Breast epithelium (tissue), 4 donors: ENCODE results near the gene IL24. TPM values are rescaled to one million over a fixed set of nuclear protein-coding genes. Genes with fewer than 3 reads are reported as not detected.

Experiments
- DNase-seq, 2 donors: peaks; one replicate each; pipeline ENCODE4 v3.0.0-alpha.2; 2019; ENCODE audit warnings: low spot score in 2 of 2
- H3K27ac ChIP-seq, 2 donors: fragments of 200-600 bp; sonication (generic) in 1 of 2; one replicate each; pipeline ENCODE4 v1.5.1; 2016 to 2019; ENCODE audit warnings: mild to moderate bottlenecking in 1 of 2
- H3K27me3 ChIP-seq, 2 donors: fragments of 200-600 bp; sonication (generic) in 1 of 2; one replicate each; pipeline versions ENCODE4 v1.5.1 to v1.6.0; 2017 to 2019; ENCODE audit warnings: control low read depth in 1 of 2, mild to moderate bottlenecking in 1 of 2
- H3K36me3 ChIP-seq: fragments of 200-600 bp; one replicate; pipeline ENCODE4 v1.5.1; 2019
- H3K4me1 ChIP-seq, 2 donors: fragments of 200-600 bp; sonication (generic); one replicate each; pipeline ENCODE4 v1.5.1; 2016 to 2019; ENCODE audit warnings: control low read depth in 1 of 2
- H3K4me3 ChIP-seq, 3 donors: fragments of 200-600 bp; sonication (generic); 1 replicate in 2 of 3; 2 replicates in 1 of 3; pipeline ENCODE4 v1.5.1; 2016 to 2019; ENCODE audit warnings: mild to moderate bottlenecking in 3 of 3, moderate library complexity in 2 of 3
- H3K9me3 ChIP-seq, 2 donors: fragments of 200-600 bp; sonication (generic) in 1 of 2; one replicate each; pipeline ENCODE4 v1.5.1; 2016 to 2019; ENCODE audit warnings: control low read depth in 1 of 2
- CTCF ChIP-seq, 3 donors: fragments of 450-650 bp; IDR thresholded peaks; one replicate each; pipeline ENCODE4 v1.5.1; 2016 to 2017; ENCODE audit warnings: antibody characterized with exemption in 3 of 3, mild to moderate bottlenecking in 3 of 3, moderate library complexity in 3 of 3
- POLR2A ChIP-seq: fragments of 450-650 bp; IDR thresholded peaks from one replicate; pipeline ENCODE4 v1.6.1; 2016; ENCODE audit warnings: antibody characterized with exemption, mild to moderate bottlenecking, moderate library complexity
- POLR2AphosphoS5 ChIP-seq, 3 donors: sonication (generic); formaldehyde crosslinking; IDR thresholded peaks; one replicate each; pipeline ENCODE4 v1.6.1; 2017; ENCODE audit warnings: antibody characterized with exemption in 3 of 3
- intact Hi-C: fragments of 100-400 bp; cut with DNase I; formaldehyde crosslinking; loops from one replicate; pipeline ENCODE4 v1.15.1; 2023; ENCODE audit warnings: low total_unique reads
- total RNA-seq, 3 donors: library from RNA; depleted of rRNA; stranded (reverse); fragments of >200 nt; gene quantifications; one replicate each; pipeline ENCODE4 v1.1.0, GENCODE V29; 2016

The IL24 gene
- total RNA-seq, 3 donors from 2014 or later: 0.59 TPM; not detected in 2

GRCh38 chr1:206854401-206855129 lies 42.7 kb upstream of the IL24 start:
- intact Hi-C loops: no loop called here
- Histone ChIP-seq H3K27me3 (no peaks in the 10 kb centered on the region), H3K36me3 (no peaks in the 10 kb centered on the region), H3K9me3 (peaks cover 0 to 5% of the 10 kb centered on the region in 2 donors), H3K4me3 (no peak overlapping the region), H3K27ac (no peak overlapping the region), H3K4me1 (no peaks in the 10 kb centered on the region)
- TF ChIP-seq POLR2A (no peak), CTCF (IDR thresholded peaks at IDR 0.05) (no peak), POLR2AphosphoS5 (IDR thresholded peaks at IDR 0.05) (no peak)
- no peak for DNase-seq

- no peaks in the 10 kb centered on the region for H3K27me3 ChIP-seq
- TF ChIP-seq POLR2AphosphoS5 (IDR thresholded peaks at IDR 0.05) (no peak), CTCF (IDR thresholded peaks at IDR 0.05) (no peak), POLR2A (no peak)
- intact Hi-C loops: no loop called here
These were observed 41.4 kb upstream of the IL24 start for GRCh38 chr1:206855859-206856258.

GRCh38 chr1:206856674-206857464 lies 40.4 kb upstream of the IL24 start:
- H3K27ac ChIP-seq: no peak overlapping the region
- no peak for TF ChIP-seq CTCF (IDR thresholded peaks at IDR 0.05)
- TF ChIP-seq POLR2A: no peak
- no peak for TF ChIP-seq POLR2AphosphoS5 (IDR thresholded peaks at IDR 0.05)
- no peaks in the 10 kb centered on the region for H3K27me3 ChIP-seq
- H3K36me3 ChIP-seq: no peaks in the 10 kb centered on the region
- intact Hi-C loops: no loop called here
- peaks cover 0 to 5% of the 10 kb centered on the region in 2 donors for H3K9me3 ChIP-seq
- DNase-seq: no peak
- H3K4me3 ChIP-seq: no peak overlapping the region
- H3K4me1 ChIP-seq: no peaks in the 10 kb centered on the region

More at GRCh38 chr1:206855859-206856258, 41.4 kb upstream of the IL24 start:
- no peak for DNase-seq
- Histone ChIP-seq H3K4me1 (no peaks in the 10 kb centered on the region), H3K27ac (no peak overlapping the region), H3K9me3 (peaks cover 0 to 5% of the 10 kb centered on the region in 2 donors), H3K4me3 (no peak overlapping the region), H3K36me3 (no peaks in the 10 kb centered on the region)

- H3K36me3 ChIP-seq: no peaks in the 10 kb centered on the region
- DNase-seq: no peak
- H3K27ac ChIP-seq: no peak overlapping the region
- no peaks in the 10 kb centered on the region for H3K4me1 ChIP-seq
- H3K9me3 ChIP-seq: no peaks in the 10 kb centered on the region
- TF ChIP-seq POLR2A (no peak), POLR2AphosphoS5 (IDR thresholded peaks at IDR 0.05) (no peak), CTCF (IDR thresholded peaks at IDR 0.05) (no peak)
- no peak overlapping the region for H3K4me3 ChIP-seq
- intact Hi-C loops: no loop called here
- no peaks in the 10 kb centered on the region for H3K27me3 ChIP-seq
These were observed 38.1 kb upstream of the IL24 start for GRCh38 chr1:206859082-206859521.

- Histone ChIP-seq H3K4me3 (no peak overlapping the region), H3K9me3 (no peaks in the 10 kb centered on the region), H3K27me3 (no peaks in the 10 kb centered on the region), H3K27ac (no peak overlapping the region), H3K4me1 (no peaks in the 10 kb centered on the region), H3K36me3 (no peaks in the 10 kb centered on the region)
- intact Hi-C loops: no loop called here
- TF ChIP-seq POLR2A (no peak), CTCF (IDR thresholded peaks at IDR 0.05) (no peak), POLR2AphosphoS5 (IDR thresholded peaks at IDR 0.05) (no peak)
- DNase-seq: no peak
These were observed 37.1 kb upstream of the IL24 start for GRCh38 chr1:206860165-206860564.
